ENCODE measurements around the gene KREMEN1.

KREMEN1 gene

DNA sequence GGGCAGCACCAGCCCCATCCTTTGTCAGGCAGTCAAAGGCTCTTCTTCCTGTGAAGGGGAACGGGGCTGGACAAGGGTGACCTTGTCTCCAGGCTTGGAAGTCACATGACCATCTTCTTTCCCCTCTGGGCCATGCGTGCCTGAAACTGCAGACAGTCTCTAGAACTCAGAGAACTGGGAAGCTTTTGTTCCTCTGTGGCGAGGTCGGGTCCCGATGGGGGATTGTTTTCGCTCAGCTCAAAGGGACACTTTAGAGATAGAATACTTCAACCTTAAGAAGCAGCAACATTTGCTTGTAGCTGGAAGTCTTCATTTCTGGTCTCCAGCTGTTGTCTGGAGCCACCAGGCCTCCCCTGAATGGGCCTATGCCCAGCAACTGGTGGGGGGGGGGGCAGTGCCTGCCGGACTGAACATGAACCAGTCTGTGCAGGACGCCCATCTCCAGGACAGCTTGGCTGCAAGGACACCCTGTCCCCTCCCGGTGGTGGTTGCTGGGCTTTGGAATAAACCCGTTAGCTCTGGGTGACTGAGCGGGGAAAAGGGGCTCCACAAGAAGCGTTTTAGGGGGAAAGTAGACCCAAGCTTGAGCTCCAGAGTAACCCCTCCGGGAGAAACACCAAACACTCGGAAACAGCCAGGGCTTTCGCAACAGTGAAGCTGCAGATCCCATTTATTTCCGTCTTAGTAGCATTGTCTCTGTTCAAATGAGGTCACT is 77.2 kb downstream of the KREMEN1 start:
- no peak for DNase-seq (ENCODE audit: low read depth)

- DNase-seq (ENCODE audit: low read depth), result no peak
Measured at GRCh38 chr22:29150701-29151100, 77.9 kb downstream of the KREMEN1 start.

- DNase-seq (ENCODE audit: low read depth), result no peak
Measured at GRCh38 chr22:29151316-29151715, 78.5 kb downstream of the KREMEN1 start.

DNA sequence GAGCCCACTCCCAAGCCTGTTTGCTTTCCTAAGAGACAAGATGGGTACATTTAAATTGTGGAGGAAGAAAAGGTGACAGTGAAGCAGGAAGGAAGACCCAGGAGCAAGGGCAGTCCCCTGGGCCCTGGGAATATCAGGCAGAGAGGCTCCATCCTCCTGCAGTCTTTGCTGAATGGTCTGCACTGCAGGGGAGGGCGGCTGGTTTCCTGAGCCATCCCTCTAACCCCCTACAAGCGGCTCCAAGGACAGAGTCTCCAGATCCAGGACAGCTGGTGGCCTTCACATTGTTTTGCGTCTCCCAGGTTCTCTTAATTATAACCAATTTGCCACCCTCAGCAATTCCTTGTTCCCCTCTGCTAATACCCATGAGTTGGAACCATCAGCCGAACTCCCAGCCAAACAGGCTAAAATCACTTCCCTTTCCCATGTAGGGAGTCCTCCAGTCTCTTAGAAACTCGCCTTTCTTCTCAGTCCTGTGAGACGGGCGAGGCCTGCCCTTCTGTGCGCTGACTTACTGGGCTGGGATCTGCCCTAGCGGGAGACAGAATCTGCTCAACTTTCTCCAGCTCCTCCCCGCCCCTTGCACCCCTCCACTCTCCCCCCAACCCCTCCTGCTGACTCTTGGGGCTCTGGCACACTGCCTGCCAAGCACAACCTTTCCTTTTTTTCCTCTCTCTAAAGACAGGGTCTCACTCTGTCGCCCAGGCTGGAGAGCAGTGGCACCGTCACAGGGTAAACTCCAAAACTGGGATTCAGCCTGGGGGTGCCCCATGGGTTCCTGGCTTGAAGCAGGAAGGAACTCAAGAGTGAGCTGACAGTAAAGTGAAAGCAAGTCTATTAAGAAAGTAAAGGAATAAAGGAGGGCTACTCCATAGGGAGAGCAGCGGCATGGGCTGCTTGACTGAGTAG is 79.5 kb downstream of the KREMEN1 start:
- DNase-seq (ENCODE audit: low read depth), result no peak

DNA sequence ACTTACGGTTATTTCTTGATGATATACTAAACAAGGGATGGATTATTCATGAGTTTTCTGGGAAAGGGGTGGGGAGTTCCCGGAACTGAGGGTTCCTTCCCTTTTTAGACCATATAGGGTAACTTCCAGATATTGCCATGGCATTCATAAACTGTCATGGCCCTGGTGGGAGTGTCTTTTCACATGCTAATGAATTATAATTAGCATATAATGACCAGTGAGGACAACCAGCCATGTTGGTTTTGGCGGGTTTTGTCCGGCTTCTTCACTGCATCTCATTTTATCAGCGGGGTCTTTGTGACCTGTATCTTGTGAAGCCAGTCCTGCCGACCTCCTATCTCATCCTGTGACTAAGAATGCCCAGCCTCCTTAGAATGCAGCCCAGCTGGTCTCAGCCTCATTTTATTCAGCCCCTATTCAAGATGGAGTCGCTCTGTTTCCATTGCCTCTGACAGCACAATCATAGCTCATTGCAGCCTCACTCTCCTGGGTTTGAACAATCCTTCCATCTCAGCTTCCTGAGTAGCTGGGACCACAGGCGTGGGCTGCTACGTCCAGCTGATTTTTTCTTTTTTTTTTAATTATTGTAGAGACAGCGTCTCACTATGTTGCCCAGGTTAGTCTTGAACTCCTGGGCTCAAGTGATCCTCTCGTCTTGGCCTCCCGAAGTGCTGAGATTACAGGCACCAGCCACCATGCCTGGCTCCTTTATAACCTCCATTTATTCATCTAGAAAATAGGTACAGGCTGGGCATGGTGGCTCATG is 80.3 kb downstream of the KREMEN1 start:
- no peak for DNase-seq (ENCODE audit: low read depth)

GRCh38 chr22:29154364-29155048 is 81.7 kb downstream of the KREMEN1 start:
- DNase-seq (ENCODE audit: low read depth), result peak; percentile 70

GRCh38 chr22:29155966-29156365 is 83.1 kb downstream of the KREMEN1 start:
- DNase-seq (ENCODE audit: low read depth), result no peak

DNA sequence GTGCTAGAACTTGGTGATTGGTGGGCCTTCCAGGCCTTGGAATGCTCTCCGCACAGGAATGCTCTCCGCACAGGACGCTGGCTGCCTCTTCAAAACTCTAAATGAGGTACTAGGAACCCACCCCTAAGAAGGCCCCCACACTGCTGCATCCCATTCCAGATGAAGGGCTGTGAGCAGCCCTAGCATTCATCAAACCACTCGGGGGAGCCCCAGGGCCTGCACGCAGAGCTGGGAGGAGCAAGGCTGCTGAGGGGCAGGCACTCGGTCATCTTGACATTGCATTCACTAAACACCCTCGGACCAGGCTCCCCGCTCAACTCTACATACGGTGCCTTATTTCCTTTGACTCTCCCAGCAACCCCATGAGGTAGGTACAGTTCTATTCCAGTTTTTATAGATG is 83.7 kb downstream of the KREMEN1 start:
- DNase-seq (ENCODE audit: low read depth), result peak; percentile 30

- DNase-seq (ENCODE audit: low read depth), result peak; percentile 17
Measured at GRCh38 chr22:29157759-29158535, 85.1 kb downstream of the KREMEN1 start.

DNA sequence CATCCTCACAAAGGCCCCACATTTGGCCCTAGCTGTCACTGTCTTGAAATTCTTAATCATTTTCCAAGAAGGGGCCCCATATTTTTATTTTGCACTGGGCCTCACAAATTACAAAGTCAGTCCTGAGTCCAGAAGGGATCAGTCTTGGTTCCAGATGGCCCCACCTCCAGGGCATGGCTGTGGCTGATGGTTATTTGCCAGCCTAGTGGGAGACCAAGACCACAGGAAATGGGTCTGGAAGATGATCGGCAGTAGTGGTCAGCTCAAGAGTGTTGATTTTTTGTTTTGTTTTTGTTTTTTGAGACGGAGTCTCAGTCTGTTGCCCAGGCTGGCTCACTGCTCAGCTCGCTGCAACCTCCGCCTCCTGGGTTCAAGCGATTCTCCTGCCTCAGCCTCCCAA is 85.7 kb downstream of the KREMEN1 start:
- no peak for DNase-seq (ENCODE audit: low read depth)

DNA sequence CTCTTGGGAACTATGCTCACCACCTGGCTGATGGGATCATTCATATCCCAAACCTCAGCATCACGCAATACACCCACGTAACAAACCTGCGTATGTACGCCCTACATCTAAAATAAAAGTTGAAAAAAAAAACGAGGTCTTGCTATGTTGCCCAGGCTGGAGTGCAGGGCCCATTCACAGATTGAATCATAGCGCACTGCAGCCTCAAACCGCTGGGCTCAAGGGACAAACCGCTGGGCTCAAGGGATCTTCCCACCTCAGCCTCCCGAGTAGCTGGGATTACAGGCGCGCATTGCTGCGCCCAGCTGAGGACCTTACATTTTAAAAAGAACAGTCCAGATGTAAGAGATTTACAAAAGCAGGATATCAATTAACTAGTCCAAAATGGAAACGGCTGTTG is 91.0 kb downstream of the KREMEN1 start:
- no peak for DNase-seq (ENCODE audit: low read depth)

- no peak for DNase-seq (ENCODE audit: low read depth)
Measured at GRCh38 chr22:29165321-29166060, 92.7 kb downstream of the KREMEN1 start.

GRCh38 chr22:29166180-29166579 is 93.3 kb downstream of the KREMEN1 start:
- DNase-seq (ENCODE audit: low read depth), result no peak

DNA sequence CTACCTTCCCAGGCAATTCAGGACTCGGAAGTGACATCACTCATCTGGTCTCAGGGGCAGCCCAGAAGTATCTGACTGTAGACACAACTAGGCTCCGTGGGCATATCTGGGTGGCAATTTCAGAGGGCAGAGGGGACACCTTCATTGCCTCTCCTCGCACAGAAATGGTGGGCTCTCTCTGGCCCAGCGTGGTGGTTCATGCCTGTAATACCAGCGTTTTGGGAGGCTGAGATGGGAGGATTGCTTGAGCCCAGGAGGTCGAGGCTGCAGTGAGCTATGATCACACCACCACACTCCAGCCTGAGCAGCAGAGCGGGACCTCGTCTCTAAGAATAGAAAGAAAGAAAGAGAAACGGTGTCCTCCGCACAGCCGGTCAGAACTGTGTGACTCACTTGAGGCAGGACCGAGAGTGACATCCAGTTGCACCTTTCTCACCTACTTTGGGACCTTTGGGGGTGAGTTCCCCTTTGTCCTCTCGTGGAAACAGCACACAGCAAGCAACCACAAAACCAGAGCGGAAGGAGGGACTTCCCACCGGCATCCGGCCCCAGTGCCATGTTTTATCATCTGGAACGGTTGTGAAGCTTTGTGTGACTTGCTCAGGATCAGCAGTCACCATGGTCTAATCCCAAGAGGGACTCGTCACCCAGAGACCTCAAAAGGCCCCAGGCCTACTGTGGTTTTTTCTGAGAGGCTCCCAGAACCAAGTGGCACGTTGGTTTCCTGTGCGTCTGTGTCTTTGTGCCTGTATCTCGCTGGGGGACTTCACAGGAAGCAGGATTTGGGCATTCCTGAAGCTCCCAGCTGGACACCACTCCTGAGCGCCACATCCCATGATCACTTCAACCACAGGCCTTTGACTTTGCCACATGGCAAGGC is 94.4 kb downstream of the KREMEN1 start:
- DNase-seq (ENCODE audit: low read depth), result no peak

DNA sequence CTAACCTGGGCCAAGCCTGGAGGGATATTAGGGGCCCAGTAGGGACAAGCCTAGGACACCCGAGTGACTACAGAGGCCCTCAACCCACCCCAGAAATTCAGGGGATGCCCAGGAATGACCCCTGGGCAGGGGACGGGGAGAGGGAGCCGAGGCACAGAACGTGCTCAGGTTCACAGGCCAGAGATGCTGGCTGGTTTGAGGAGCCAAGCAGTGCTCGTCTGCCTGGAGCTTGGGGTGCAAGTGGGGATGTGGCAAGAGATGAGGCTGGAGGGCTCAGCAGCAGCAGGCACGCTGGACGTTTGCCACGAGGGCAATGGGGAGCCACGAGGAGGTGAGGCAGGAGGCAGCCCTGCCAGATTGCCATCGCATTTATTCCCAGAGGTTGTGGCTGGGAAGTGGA is 98.9 kb downstream of the KREMEN1 start:
- DNase-seq (ENCODE audit: low read depth), result no peak

GRCh38 chr22:29172216-29172615 is 99.4 kb downstream of the KREMEN1 start:
- no peak for DNase-seq (ENCODE audit: low read depth)

GRCh38 chr22:29175312-29175835 is 102.5 kb downstream of the KREMEN1 start:
- no peak for DNase-seq (ENCODE audit: low read depth)

- no peak for DNase-seq (ENCODE audit: low read depth)
Measured at GRCh38 chr22:29183971-29184848, 111.4 kb downstream of the KREMEN1 start.
